ENCODE results near the gene TNK2. TPM values are rescaled to one million over a fixed set of nuclear protein-coding genes. Genes with fewer than 3 reads are reported as not detected.

TNK2 gene
- total and polyA plus RNA-seq, 2 of the 13 experiments (the other 11 are each of a cell fraction or from before 2014, with no cell fraction given): 4.6 to 5.8 TPM

- no peak for DNase-seq (ENCODE audit: low spot score)
- CTCF ChIA-PET (ENCODE audit: low intra/inter-chr PET ratio, low total read pairs): no interaction called here
- no peak overlapping the region for H3K9ac ChIP-seq (ENCODE audit: insufficient read depth, low read depth, low read length)
- BruUV-seq (replicated peaks): no TSS peak
- H3K9me3 ChIP-seq (ENCODE audit: low read length): no peaks in the 10 kb centered on the region
- H3K4me3 ChIP-seq (replicated peaks in 1 of 3; ENCODE audit: insufficient read depth in 1 of 3, low read depth in 2 of 3, low read length in 3 of 3): no peak overlapping the region
- peaks cover 0 to 48% of the 10 kb centered on the region in 2 experiments; a peak in 4 of 5 replicates for H3K27me3 ChIP-seq (ENCODE audit: control insufficient read depth in 1 of 2, insufficient read depth in 2 of 2, low read length in 2 of 2)
- no peak overlapping the region for H3K4me2 ChIP-seq (ENCODE audit: low read depth, low read length)
- 62% methylated on average over 11 of the region's 14 CpGs for WGBS (ENCODE audit: low lambda C conversion rate)
- 0 out of 2 replicates have a peak, but pooled peaks cover 5% of the 10 kb centered on the region for H3K4me1 ChIP-seq (ENCODE audit: insufficient read depth, low read length)
- no peak overlapping the region for H2AFZ ChIP-seq (ENCODE audit: low read length)
- no peak overlapping the region for H3K27ac ChIP-seq (ENCODE audit: extremely low read length, insufficient read depth, low read length)
- no peaks in the 10 kb centered on the region for H3K36me3 ChIP-seq (replicated peaks in 1 of 2; ENCODE audit: control insufficient read depth in 1 of 2, insufficient read depth in 2 of 2, low read length in 2 of 2)
- no peak for ATAC-seq
- intact Hi-C loops (cut with micrococcal nuclease; ENCODE audit: unreplicated experiment) (no loop called here), in situ Hi-C loops (cut with HindIII; ENCODE audit: extremely low pct_ligation_motif_present, low pct_unique_long_range_greater_than_20kb) (no loop called here)
- TF ChIP-seq ARHGAP35 (CRISPR knock-in tag; IDR thresholded peaks at IDR 0.05; ENCODE audit: borderline replicate concordance): no peak
- TF ChIP-seq ZNF33B (CRISPR knock-in tag; IDR thresholded peaks at IDR 0.05): no peak
- no peak for TF ChIP-seq KAT7 (CRISPR knock-in tag; IDR thresholded peaks at IDR 0.05; ENCODE audit: borderline replicate concordance)
- TF ChIP-seq ZMAT3 (CRISPR knock-in tag; conservative IDR thresholded peaks at IDR 0.05): no peak
- no peak for TF ChIP-seq THAP7 (CRISPR knock-in tag; IDR thresholded peaks at IDR 0.05)
- no peaks in the 10 kb centered on the region for H4K20me1 ChIP-seq (ENCODE audit: insufficient read depth, low read length)
- no peak for FAIRE-seq
- POLR2A ChIA-PET: no interaction called here
- no peaks in the 10 kb centered on the region for H3K79me2 ChIP-seq (ENCODE audit: insufficient read depth, low read length)
These were observed 72.6 kb downstream of the TNK2 start for GRCh38 chr3:195835791-195836190.

GRCh38 chr3:195834675-195835583 lies 73.4 kb downstream of the TNK2 start:
- TF ChIP-seq ZNF629 (CRISPR knock-in tag; conservative IDR thresholded peaks at IDR 0.05): peak; percentile 61
- no peak for TF ChIP-seq ZNF335 (CRISPR knock-in tag; IDR thresholded peaks at IDR 0.05)
- no peak for TF ChIP-seq TBL1XR1 (IDR thresholded peaks at IDR 0.05; ENCODE audit: borderline replicate concordance, low read length, partially characterized antibody)
- Histone ChIP-seq H3K36me3 (replicated peaks in 1 of 2; ENCODE audit: control insufficient read depth in 1 of 2, insufficient read depth in 2 of 2, low read length in 2 of 2) (no peaks in the 10 kb centered on the region), H3K4me3 (replicated peaks in 1 of 3; ENCODE audit: insufficient read depth in 1 of 3, low read depth in 2 of 3, low read length in 3 of 3) (no peak overlapping the region), H3K4me2 (ENCODE audit: low read depth, low read length) (no peak overlapping the region), H2AFZ (ENCODE audit: low read length) (no peak overlapping the region), H3K27ac (ENCODE audit: extremely low read length, insufficient read depth, low read length) (no peak overlapping the region), H3K4me1 (ENCODE audit: insufficient read depth, low read length) (0 out of 2 replicates have a peak, but pooled peaks cover 5% of the 10 kb centered on the region), H3K9ac (ENCODE audit: insufficient read depth, low read depth, low read length) (no peak overlapping the region), H3K9me3 (ENCODE audit: low read length) (no peaks in the 10 kb centered on the region), H3K27me3 (ENCODE audit: control insufficient read depth in 1 of 2, insufficient read depth in 2 of 2, low read length in 2 of 2) (peaks cover 0 to 49% of the 10 kb centered on the region in 2 experiments; a peak in 4 of 5 replicates), H4K20me1 (ENCODE audit: insufficient read depth, low read length) (no peaks in the 10 kb centered on the region), H3K79me2 (ENCODE audit: insufficient read depth, low read length) (no peaks in the 10 kb centered on the region)
- FAIRE-seq (no peak), DNase-seq (ENCODE audit: low spot score) (no peak), ATAC-seq (no peak)
- intact Hi-C loops (cut with micrococcal nuclease; ENCODE audit: unreplicated experiment) (no loop called here), in situ Hi-C loops (cut with HindIII; ENCODE audit: extremely low pct_ligation_motif_present, low pct_unique_long_range_greater_than_20kb) (no loop called here)
- ChIA-PET POLR2A (no interaction called here), CTCF (ENCODE audit: low intra/inter-chr PET ratio, low total read pairs) (no interaction called here)
- WGBS (ENCODE audit: low lambda C conversion rate): 31% methylated on average over 14 of the region's 29 CpGs
- BruUV-seq (replicated peaks): no TSS peak
